Activated T-helper 1 cell treated with anti-CD3 and anti-CD28 coated beads, Interleukin-12 subunit alpha, Interleukin-12 subunit beta, Interleukin-2, Interleukin-4 antibody, amounts not matched to agents 30 ng/mL and 10 ng/mL and 1 ng/mL, durations not matched to agents 14 hours and 24 hours and 36 hours (primary cell): ENCODE results near the gene RAMP1. TPM values are rescaled to one million over a fixed set of nuclear protein-coding genes. Genes with fewer than 3 reads are reported as not detected.
"Not testable (repeated sequence)": the region's sequence is repeated elsewhere in the genome, so short reads cannot be mapped to it uniquely, and the experiment has no call there.

Experiments used
- DNase-seq: peaks from one replicate; pipeline ENCODE4 v3.0.0; 2021; ENCODE audit warnings: low spot score
- H3K27ac Mint-ChIP-seq: one replicate; pipeline ENCODE4 v1.8.0; 2021; ENCODE audit warnings: mild to moderate bottlenecking, mixed read lengths
- H3K27me3 Mint-ChIP-seq: one replicate; pipeline ENCODE4 v1.8.0; 2022; ENCODE audit warnings: mild to moderate bottlenecking, moderate library complexity, mixed read lengths; ENCODE audit not compliant: insufficient read depth
- H3K36me3 Mint-ChIP-seq: one replicate; pipeline ENCODE4 v1.8.0; 2021; ENCODE audit warnings: low read depth, mixed read lengths
- H3K4me1 Mint-ChIP-seq: one replicate; pipeline ENCODE4 v1.8.0; 2021; ENCODE audit warnings: low read depth, mixed read lengths
- H3K4me3 Mint-ChIP-seq: one replicate; pipeline ENCODE4 v1.8.0; 2021; ENCODE audit warnings: mild to moderate bottlenecking, moderate library complexity, mixed read lengths
- H3K9me3 Mint-ChIP-seq: one replicate; pipeline ENCODE4 v1.8.0; 2021; ENCODE audit warnings: mixed read lengths
- intact Hi-C: fragments of 100-400 bp; cut with micrococcal nuclease; formaldehyde crosslinking; loops from one replicate; pipeline ENCODE4 v1.15.1; 2024
- total RNA-seq: library from RNA; stranded (reverse); gene quantifications from 2 replicates; pipeline ENCODE4 v1.2.3, GENCODE V29; 2022

Gene RAMP1
- total RNA-seq, 1 donor from 2014 or later, result 19.4 TPM

GRCh38 chr2:237865623-237866041 is 6.2 kb downstream of the RAMP1 start:
- no peaks in the 10 kb centered on the region for H3K9me3 Mint-ChIP-seq
- intact Hi-C loops, result no loop called here
- no peak for DNase-seq
- H3K4me1 Mint-ChIP-seq, result peaks cover 22% of the 10 kb centered on the region
- H3K27me3 Mint-ChIP-seq, result peaks cover 43% of the 10 kb centered on the region
- H3K27ac Mint-ChIP-seq, result no peak overlapping the region
- H3K36me3 Mint-ChIP-seq, result peaks cover 4% of the 10 kb centered on the region
- no peak overlapping the region for H3K4me3 Mint-ChIP-seq

GRCh38 chr2:237866101-237866621 is 6.7 kb downstream of the RAMP1 start:
- no peak for DNase-seq
- peaks cover 41% of the 10 kb centered on the region for H3K27me3 Mint-ChIP-seq
- intact Hi-C loops, result no loop called here
- no peak overlapping the region for H3K4me3 Mint-ChIP-seq
- H3K36me3 Mint-ChIP-seq, result peaks cover 4% of the 10 kb centered on the region
- no peak overlapping the region for H3K27ac Mint-ChIP-seq
- H3K9me3 Mint-ChIP-seq, result no peaks in the 10 kb centered on the region
- peaks cover 24% of the 10 kb centered on the region for H3K4me1 Mint-ChIP-seq

- H3K27ac Mint-ChIP-seq, result no peak overlapping the region
- H3K9me3 Mint-ChIP-seq, result no peaks in the 10 kb centered on the region
- DNase-seq, result no peak
- no peak overlapping the region for H3K4me3 Mint-ChIP-seq
- H3K36me3 Mint-ChIP-seq, result peaks cover 4% of the 10 kb centered on the region
- H3K4me1 Mint-ChIP-seq, result peaks cover 31% of the 10 kb centered on the region
- H3K27me3 Mint-ChIP-seq, result peaks cover 32% of the 10 kb centered on the region
- intact Hi-C loops, result no loop called here
Measured at GRCh38 chr2:237867465-237867864, 8.0 kb downstream of the RAMP1 start.

DNA sequence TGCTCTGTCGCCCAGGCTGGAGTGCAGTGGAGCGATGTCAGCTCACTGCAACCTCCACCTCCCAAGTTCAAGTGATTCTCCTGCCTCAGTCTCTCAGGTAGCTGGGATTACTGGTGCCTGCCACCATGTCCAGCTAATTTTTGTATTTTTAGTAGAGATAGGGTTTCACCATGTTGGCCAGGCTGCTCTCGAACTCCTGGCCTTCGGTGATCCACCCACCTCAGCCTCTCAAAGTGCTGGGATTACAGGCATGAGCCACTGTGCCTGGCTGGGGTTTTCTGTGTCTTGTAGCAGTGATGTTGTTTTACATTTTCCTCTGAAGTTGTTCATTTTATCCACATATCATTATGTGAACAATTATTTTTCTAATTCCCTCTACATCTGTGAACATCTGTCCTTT is 8.7 kb downstream of the RAMP1 start:
- H3K27ac Mint-ChIP-seq, H3K36me3 Mint-ChIP-seq, H3K9me3 Mint-ChIP-seq, DNase-seq, intact Hi-C loops, H3K4me3 Mint-ChIP-seq: not testable (repeated sequence)
- Mint-ChIP-seq H3K27me3 (peaks cover 32% of the 10 kb centered on the region), H3K4me1 (peaks cover 31% of the 10 kb centered on the region)

GRCh38 chr2:237868631-237869342 is 9.4 kb downstream of the RAMP1 start:
- H3K4me1 Mint-ChIP-seq, result peaks cover 38% of the 10 kb centered on the region
- no peak overlapping the region for H3K27ac Mint-ChIP-seq
- H3K4me3 Mint-ChIP-seq, result no peak overlapping the region

DNA sequence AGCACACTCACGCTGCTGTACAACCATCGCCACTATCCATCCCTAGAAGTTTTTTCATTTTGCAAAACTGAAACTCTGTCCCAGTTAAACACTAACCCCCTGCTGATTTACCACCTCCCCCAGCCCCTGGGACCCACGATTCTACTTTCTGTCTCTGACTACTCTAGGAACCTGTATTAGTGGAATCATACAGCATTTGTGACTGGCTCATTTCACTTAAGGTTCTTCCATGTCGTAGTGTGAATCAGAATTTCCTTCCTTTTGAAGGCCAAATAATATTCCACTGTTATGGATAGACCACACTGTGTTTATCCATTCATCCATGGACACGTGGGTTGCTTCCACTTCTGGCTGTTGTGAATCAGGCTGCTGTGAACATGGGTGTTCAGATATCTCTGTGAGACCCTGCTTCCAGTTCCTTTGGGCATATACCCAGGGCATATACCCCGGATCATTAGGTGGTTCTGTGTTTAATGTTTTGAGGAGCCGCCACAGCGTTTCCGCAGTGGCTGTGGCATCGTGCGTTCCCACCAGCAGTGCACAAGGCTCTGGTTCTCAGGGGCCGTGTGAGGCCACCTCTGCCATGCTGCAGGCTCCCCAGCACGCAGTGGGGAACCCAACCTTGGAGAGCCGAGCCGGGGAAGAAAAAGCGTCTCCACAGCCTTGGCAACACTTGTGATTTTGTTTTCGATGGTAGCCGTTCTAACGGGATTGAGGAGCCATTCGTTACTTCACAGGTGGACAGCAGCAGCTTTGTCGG is 10.1 kb downstream of the RAMP1 start:
- intact Hi-C loops, result no loop called here
- H3K4me1 Mint-ChIP-seq, result peaks cover 40% of the 10 kb centered on the region
- no peak for DNase-seq
- peaks cover 5% of the 10 kb centered on the region for H3K36me3 Mint-ChIP-seq
- H3K9me3 Mint-ChIP-seq, result no peaks in the 10 kb centered on the region
- no peak overlapping the region for H3K4me3 Mint-ChIP-seq
- peaks cover 32% of the 10 kb centered on the region for H3K27me3 Mint-ChIP-seq
- H3K27ac Mint-ChIP-seq, result no peak overlapping the region

More at GRCh38 chr2:237868631-237869342, 9.4 kb downstream of the RAMP1 start:
- no peaks in the 10 kb centered on the region for H3K9me3 Mint-ChIP-seq
- intact Hi-C loops, result no loop called here
- H3K36me3 Mint-ChIP-seq, result peaks cover 5% of the 10 kb centered on the region
- H3K27me3 Mint-ChIP-seq, result peaks cover 32% of the 10 kb centered on the region
- DNase-seq, result no peak

DNA sequence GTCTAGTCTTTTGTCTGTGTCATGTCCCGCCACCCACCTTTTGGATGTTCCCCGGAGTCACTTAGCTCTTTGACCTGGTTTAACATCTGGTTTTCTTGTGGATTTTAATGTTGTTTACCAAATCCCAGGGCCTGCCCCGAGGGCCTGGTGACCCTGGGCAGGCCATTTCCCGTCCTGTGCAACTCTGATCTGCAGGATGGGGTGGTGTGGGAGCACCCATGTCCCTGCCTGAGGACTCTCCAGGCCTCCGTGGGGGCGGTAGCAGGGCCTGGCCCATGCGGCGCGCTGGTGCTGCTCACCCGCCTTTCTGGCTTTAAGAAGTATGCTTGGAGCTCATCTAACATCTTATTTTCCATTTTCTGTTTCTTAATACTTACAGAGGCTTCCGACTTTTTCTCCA is 10.7 kb downstream of the RAMP1 start:
- H3K4me3 Mint-ChIP-seq, result no peak overlapping the region
- peaks cover 29% of the 10 kb centered on the region for H3K27me3 Mint-ChIP-seq
- intact Hi-C loops, result no loop called here
- no peaks in the 10 kb centered on the region for H3K9me3 Mint-ChIP-seq
- no peak for DNase-seq
- H3K27ac Mint-ChIP-seq, result no peak overlapping the region
- peaks cover 40% of the 10 kb centered on the region for H3K4me1 Mint-ChIP-seq
- peaks cover 5% of the 10 kb centered on the region for H3K36me3 Mint-ChIP-seq

GRCh38 chr2:237870754-237871651 is 11.6 kb downstream of the RAMP1 start:
- H3K36me3 Mint-ChIP-seq, result peaks cover 5% of the 10 kb centered on the region
- H3K4me3 Mint-ChIP-seq, result no peak overlapping the region
- H3K4me1 Mint-ChIP-seq, result peaks cover 40% of the 10 kb centered on the region
- H3K27ac Mint-ChIP-seq, result no peak overlapping the region
- peaks cover 29% of the 10 kb centered on the region for H3K27me3 Mint-ChIP-seq
- H3K9me3 Mint-ChIP-seq, result no peaks in the 10 kb centered on the region
- no peak for DNase-seq
- intact Hi-C loops, result no loop called here

GRCh38 chr2:237872178-237872887 is 12.9 kb downstream of the RAMP1 start:
- H3K27me3 Mint-ChIP-seq, result peaks cover 25% of the 10 kb centered on the region
- H3K27ac Mint-ChIP-seq, result no peak overlapping the region
- H3K36me3 Mint-ChIP-seq, result peaks cover 5% of the 10 kb centered on the region
- H3K9me3 Mint-ChIP-seq, result no peaks in the 10 kb centered on the region
- no peak overlapping the region for H3K4me3 Mint-ChIP-seq
- DNase-seq, result no peak
- intact Hi-C loops, result no loop called here
- peaks cover 40% of the 10 kb centered on the region for H3K4me1 Mint-ChIP-seq

DNA sequence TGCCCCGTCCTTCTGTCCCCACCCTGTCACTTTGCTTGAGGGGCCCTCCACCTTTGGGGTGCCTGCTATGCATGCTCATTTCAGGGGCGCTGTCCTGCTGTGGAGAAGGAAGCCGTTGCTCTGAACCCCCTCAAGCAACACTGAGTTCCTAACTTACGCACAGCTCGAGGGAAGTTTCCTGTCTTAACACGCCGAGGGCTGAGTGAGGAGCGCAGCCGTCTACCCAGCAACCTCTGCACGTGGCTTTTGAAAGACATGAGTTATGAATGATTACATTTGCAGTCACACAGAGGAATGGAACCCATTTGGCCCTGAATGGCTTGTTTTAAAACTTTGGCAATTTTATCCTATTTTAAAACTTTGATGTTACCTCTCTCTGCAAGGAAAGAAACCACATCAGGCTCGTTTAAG is 14.0 kb downstream of the RAMP1 start:
- Mint-ChIP-seq H3K4me1 (peaks cover 39% of the 10 kb centered on the region), H3K27ac (no peak overlapping the region), H3K9me3 (no peaks in the 10 kb centered on the region), H3K4me3 (no peak overlapping the region), H3K36me3 (peaks cover 5% of the 10 kb centered on the region), H3K27me3 (peaks cover 19% of the 10 kb centered on the region)
- intact Hi-C loops, result no loop called here
- DNase-seq, result no peak

DNA sequence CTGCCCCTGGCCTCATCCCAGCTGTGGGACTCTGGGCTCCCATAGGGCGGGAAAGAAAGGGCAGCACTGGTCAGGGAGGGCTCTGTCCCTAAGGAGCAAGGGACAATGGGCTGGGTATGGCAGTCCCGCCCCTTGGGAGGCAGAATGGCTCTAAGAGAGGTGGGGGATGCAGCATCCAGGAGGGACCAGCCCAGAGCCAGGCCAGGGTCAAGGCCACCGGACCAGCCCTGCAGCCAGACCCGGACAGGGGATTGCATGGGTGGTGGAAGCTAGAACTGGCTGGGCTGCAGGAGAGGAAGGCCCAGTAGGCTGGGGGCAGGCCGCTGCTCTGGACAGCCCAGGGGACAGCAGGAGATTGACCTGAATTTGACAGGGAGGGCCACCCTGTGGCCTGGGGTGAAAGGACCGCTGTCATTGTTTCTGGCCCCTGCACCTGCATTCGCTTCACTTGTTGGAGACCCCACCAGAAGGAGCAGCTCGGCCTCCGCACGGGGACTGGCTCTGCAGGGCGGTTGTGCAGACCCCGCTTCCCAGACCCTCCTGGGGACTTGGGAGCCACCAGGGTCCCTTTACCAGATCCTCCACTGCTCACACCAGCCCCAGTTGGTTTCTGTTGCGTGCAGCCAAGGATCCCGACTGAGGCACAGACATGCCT is 14.6 kb downstream of the RAMP1 start:
- Mint-ChIP-seq H3K4me3 (no peak overlapping the region), H3K4me1 (peaks cover 33% of the 10 kb centered on the region), H3K9me3 (no peaks in the 10 kb centered on the region), H3K27me3 (peaks cover 13% of the 10 kb centered on the region), H3K27ac (no peak overlapping the region), H3K36me3 (peaks cover 5% of the 10 kb centered on the region)
- DNase-seq, result no peak
- intact Hi-C loops, result no loop called here
